RWPE2 (cell line): ENCODE data around the gene IQSEC2.

Experiments used
- ATAC-seq: fragments of 200-7000 bp; cut with Tn5 transposase; 3 replicates; pipeline ENCODE4 v1.9.1; 2021; ENCODE audit warnings: low read depth
- DNase-seq: peaks from one replicate; pipeline ENCODE4 v3.0.0-alpha.2; 2020; ENCODE audit warnings: low spot score
- H3K27ac ChIP-seq: fragments of 450-650 bp; 2 replicates; pipeline ENCODE4 v1.5.1; 2017; ENCODE audit warnings: mild to moderate bottlenecking; ENCODE audit not compliant: poor library complexity, severe bottlenecking
- H3K27me3 ChIP-seq: fragments of 250-450 bp; sonication (Bioruptor Pico); 2 replicates; pipeline ENCODE4 v1.5.1; 2021; ENCODE audit warnings: mild to moderate bottlenecking, moderate library complexity; ENCODE audit not compliant: insufficient read depth, poor library complexity, severe bottlenecking
- H3K36me3 ChIP-seq: fragments of 250-450 bp; sonication (Bioruptor Pico); 2 replicates; pipeline ENCODE4 v1.5.1; 2020; ENCODE audit warnings: low read depth, mild to moderate bottlenecking, moderate library complexity
- H3K4me1 ChIP-seq: fragments of 250-450 bp; sonication (Bioruptor Pico); 2 replicates; pipeline ENCODE4 v1.5.1; 2021; ENCODE audit warnings: mild to moderate bottlenecking, moderate library complexity; ENCODE audit not compliant: insufficient read depth, poor library complexity, severe bottlenecking
- H3K4me3 ChIP-seq: fragments of 250-450 bp; sonication (Bioruptor Pico); 2 replicates; pipeline ENCODE4 v1.5.1; 2021; ENCODE audit warnings: mild to moderate bottlenecking, moderate library complexity; ENCODE audit not compliant: severe bottlenecking
- H3K9me3 ChIP-seq: fragments of 250-450 bp; sonication (Bioruptor Pico); 2 replicates; pipeline ENCODE4 v1.5.1; 2021; ENCODE audit warnings: mild to moderate bottlenecking, moderate library complexity; ENCODE audit not compliant: severe bottlenecking
- CTCF ChIP-seq: fragments of 450-650 bp; IDR thresholded peaks from one replicate; pipeline ENCODE4 v1.5.1; 2017; ENCODE audit warnings: mild to moderate bottlenecking, moderate library complexity; ENCODE audit not compliant: poor library complexity, severe bottlenecking

Gene IQSEC2

GRCh38 chrX:53313728-53314105 is 32.3 kb upstream of the IQSEC2 start:
- Histone ChIP-seq H3K27ac (no peak overlapping the region), H3K27me3 (no peaks in the 10 kb centered on the region), H3K4me1 (no peaks in the 10 kb centered on the region), H3K9me3 (no peaks in the 10 kb centered on the region), H3K4me3 (no peak overlapping the region), H3K36me3 (no peaks in the 10 kb centered on the region)
- DNase-seq = no peak
- no peak for TF ChIP-seq CTCF
- no peak for ATAC-seq

- H3K4me3 ChIP-seq = no peak overlapping the region
- H3K27ac ChIP-seq = no peak overlapping the region
- TF ChIP-seq CTCF = peak; percentile 61
- no peaks in the 10 kb centered on the region for H3K4me1 ChIP-seq
- H3K36me3 ChIP-seq = no peaks in the 10 kb centered on the region
- no peaks in the 10 kb centered on the region for H3K9me3 ChIP-seq
- no peaks in the 10 kb centered on the region for H3K27me3 ChIP-seq
- peak; percentile 61 for ATAC-seq
- DNase-seq = no peak
These were observed 31.8 kb upstream of the IQSEC2 start for GRCh38 chrX:53312946-53313727.

- ATAC-seq (no peak), DNase-seq (no peak)
- Histone ChIP-seq H3K9me3 (no peaks in the 10 kb centered on the region), H3K36me3 (no peaks in the 10 kb centered on the region), H3K4me3 (no peak overlapping the region), H3K27ac (no peak overlapping the region), H3K4me1 (no peaks in the 10 kb centered on the region), H3K27me3 (no peaks in the 10 kb centered on the region)
- TF ChIP-seq CTCF = no peak
These were observed 28.5 kb upstream of the IQSEC2 start for GRCh38 chrX:53309837-53310236.

- no peak overlapping the region for H3K27ac ChIP-seq
- no peak for TF ChIP-seq CTCF
- H3K9me3 ChIP-seq = no peaks in the 10 kb centered on the region
These were observed 27.5 kb upstream of the IQSEC2 start for GRCh38 chrX:53308836-53309235.

More at GRCh38 chrX:53308836-53309235, 27.5 kb upstream of the IQSEC2 start:
- DNase-seq = no peak
- Histone ChIP-seq H3K4me3 (no peak overlapping the region), H3K36me3 (no peaks in the 10 kb centered on the region), H3K4me1 (no peaks in the 10 kb centered on the region), H3K27me3 (no peaks in the 10 kb centered on the region)
- no peak for ATAC-seq
